GM12873 (cell line): ENCODE data around the gene NPC2.

Experiments used
- TF ChIP-seq, protein P1 (sequence below): IDR thresholded peaks from 2 replicates; pipeline ENCODE4 v1.5.1; 2012; ENCODE audit warnings: low read depth, mild to moderate bottlenecking, moderate library complexity, low read length, control low read depth; ENCODE audit not compliant: insufficient read depth; ENCODE audit errors: missing control alignments

Gene NPC2

DNA sequence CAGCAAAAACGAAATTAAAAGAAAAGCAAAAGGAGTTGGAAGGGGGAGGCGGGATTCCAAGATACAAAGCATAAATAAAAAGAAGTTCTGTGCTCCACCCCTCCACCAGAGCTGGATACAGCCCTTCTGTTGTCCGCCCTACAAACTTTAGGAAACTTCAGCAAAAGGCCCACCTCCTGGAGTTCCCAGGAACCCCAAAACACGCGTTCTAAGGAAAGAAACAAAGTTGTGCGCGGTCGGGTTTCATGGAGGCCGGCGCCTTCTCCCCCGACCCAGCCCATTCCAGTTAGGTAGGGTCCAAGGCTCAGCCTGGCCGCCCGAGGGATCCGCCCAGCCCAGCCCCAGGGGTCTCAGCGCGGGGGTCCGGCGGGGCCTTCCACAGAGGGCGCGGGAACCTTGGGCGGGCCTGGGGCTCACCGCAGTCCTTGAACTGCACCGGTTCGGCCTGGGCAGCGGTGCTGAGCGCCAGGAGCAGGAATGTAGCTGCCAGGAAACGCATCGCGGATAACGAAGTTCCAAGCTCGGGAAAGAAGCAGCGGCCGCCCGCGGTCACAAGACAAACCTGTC lies at the start of gene NPC2:
Gene NPC2 (minus strand): TSS at position 530 of the 567 bp plus-strand sequence. CDS start 31 bp downstream, at position 499.
- TF ChIP-seq, protein P1, sequence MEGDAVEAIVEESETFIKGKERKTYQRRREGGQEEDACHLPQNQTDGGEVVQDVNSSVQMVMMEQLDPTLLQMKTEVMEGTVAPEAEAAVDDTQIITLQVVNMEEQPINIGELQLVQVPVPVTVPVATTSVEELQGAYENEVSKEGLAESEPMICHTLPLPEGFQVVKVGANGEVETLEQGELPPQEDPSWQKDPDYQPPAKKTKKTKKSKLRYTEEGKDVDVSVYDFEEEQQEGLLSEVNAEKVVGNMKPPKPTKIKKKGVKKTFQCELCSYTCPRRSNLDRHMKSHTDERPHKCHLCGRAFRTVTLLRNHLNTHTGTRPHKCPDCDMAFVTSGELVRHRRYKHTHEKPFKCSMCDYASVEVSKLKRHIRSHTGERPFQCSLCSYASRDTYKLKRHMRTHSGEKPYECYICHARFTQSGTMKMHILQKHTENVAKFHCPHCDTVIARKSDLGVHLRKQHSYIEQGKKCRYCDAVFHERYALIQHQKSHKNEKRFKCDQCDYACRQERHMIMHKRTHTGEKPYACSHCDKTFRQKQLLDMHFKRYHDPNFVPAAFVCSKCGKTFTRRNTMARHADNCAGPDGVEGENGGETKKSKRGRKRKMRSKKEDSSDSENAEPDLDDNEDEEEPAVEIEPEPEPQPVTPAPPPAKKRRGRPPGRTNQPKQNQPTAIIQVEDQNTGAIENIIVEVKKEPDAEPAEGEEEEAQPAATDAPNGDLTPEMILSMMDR, result no peak

DNA sequence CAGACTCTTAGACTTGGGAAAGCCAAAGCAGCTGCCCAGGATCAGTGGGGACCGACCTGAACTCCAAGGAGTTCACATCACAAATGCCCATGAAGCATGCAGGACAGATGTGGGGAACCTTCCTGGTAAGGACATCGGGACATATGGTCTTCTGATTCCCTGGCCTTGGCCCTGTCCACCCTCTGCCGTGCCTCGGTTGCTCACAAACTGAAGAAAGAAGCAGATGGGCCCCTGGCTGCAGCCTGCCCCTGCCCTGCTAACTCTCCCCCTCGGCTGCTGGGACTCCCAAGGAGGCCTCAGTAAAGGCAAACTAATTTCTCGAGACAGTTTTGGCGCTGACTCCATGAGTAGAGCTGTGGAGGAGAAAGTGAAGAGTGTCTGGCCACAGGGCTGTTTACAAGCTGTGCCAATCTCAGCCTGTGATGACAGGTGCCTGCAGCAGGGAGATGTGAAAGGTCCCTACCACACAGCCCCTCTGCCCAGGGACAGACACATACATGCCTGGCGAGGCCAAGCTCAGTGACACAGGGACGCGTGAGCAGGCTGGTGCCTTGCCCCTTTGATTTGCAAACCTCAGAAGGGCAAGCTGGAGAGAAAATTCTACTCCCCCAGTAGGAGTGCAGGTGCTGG lies 49.1 kb upstream of the NPC2 start:
- TF ChIP-seq, protein P1, result no peak

DNA sequence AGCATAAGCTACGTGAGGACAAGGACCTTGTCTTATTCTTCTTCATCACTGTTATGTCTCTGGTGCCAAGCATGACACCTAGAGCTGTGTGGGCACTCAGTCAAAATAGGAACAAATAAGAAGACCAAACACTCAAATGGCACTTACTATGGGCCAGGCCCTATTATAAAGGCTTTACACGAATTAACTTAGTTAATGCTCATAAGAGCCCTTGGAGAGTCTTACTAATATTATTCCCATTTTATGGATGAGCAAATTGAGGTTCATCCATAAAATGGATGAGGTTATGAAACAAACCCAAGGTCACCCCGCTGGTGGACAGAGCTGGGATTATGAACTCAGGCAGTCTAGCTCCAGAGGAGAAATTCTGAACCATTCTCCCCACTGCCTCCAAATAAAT lies 48.1 kb upstream of the NPC2 start:
- TF ChIP-seq, protein P1, result no peak

DNA sequence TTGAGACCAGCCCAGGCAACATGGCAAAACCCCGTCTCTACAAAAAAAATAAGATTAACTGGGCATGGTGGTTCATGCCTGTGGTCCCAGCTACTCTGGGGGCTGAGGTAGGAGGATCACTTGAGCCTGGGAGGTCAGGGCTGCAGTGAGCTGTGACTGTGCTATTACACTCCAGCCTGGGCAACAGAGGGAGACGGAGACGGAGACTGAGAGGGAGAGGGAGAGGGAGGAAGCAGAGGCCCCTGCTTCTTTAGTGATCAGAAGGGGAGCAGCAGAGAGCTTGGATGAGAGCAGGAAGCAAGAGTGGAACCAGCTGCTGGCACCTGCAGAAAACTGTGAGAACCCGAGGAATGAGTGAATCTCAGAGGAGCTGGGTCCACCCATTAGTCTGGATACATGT lies 46.4 kb upstream of the NPC2 start:
- TF ChIP-seq, protein P1, result no peak

DNA sequence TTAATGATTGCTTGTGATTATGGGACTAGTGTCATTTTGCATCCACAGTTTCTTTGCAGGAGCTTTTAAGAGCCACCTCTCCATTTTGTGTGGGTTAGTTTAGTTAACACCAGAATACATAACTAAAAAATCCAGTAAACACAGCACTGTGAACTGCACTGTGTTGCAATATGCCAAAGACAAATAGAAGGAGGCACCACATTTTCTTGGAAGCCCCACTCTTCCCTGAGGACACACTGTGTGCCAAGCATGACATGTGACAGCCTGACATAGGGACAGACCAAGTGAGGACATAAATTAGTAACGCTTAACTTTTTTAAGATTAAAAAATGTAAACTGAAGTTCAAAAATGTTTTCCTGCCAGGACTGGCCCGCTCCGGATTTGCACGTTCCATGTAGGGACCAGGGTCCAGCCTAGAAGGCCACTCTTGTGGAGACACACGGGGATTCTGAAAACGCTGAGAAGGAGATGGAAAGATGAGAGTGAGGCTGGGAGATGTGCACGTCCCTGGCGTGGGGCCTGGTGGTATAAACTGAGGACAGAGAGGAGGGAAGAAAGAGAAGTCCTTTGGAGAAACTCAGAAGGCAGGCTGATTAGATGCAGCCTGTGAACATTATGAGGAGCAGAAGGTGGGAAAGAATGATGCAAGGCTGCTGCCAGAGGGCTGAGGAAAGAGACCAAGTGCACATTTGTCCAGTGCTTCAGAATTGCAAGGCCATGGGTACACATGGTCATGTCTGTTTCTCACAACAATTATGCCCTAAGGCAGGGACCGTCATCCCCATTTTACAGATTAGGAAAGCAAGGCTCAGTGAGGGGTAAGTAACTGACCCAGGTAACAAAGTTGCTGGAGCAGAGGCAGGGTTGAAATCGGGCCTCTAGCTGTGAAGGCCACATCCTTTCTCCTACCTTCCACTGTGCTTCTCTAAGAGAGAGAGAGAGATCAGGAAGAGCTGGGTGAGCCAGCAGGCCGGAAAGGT lies 45.6 kb upstream of the NPC2 start:
- TF ChIP-seq, protein P1, result no peak

DNA sequence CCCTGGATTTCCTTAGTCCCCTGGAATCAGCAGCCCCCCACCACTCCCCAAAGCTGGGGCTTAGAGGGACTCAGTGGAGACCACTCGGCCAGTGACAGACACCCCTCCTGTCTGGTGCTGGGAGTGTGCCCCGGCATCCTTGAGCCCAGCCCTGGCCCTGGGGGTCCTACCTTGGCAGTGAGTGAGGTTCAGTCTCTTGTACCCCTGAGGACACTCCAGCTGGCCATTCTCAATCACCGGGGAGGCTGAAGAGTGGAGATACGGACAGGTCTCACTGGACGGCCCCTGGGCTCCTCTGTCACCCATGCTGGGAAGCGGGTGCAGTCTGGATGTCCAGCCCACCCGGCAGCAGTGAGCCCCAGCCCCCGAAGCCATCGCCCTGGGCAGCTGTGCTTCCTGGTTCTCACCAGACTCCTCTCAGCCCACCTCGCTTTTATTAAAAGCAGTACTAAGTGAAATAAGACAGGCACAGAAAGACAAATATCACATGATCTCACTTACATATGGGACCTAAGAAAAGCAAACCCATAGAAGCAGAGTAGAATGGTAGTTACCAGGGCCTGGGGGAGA lies 42.7 kb upstream of the NPC2 start:
- TF ChIP-seq, protein P1, result no peak

DNA sequence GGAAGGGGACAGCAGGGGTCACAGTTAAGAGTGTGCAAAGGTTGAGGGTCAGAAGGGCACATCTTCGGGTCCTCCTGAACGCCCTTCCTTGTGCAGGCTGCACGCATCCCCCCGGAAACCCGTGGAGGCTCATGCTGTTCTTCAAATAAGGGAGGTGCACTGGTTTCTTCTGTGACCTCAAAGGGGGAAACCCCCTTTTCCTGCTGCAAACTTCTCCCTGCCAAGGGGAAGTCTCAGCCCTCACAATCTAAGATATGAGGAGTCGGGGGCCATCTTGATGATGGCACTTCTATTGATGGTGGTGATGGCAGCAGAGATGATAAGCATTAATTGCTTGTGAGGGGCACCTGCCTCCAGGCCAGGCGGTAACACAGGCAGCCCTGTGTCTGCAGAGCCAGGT lies 40.5 kb upstream of the NPC2 start:
- TF ChIP-seq, protein P1, result no peak
